SU-DHL-6 (cell line): ENCODE measurements around the gene SLC26A9.

Experiments
- H2AFZ ChIP-seq: fragments of 200-600 bp; sonication (generic); 2 replicates; pipeline ENCODE4 v1.6.1; 2014; ENCODE audit warnings: low read depth, mild to moderate bottlenecking, moderate library complexity, mixed read lengths, antibody characterized with exemption, low read length; ENCODE audit not compliant: severe bottlenecking
- H3F3A ChIP-seq: fragments of 200-600 bp; shearing (Covaris generic); 2 replicates; pipeline ENCODE4 v1.6.0; 2016; ENCODE audit warnings: antibody characterized with exemption, mild to moderate bottlenecking; ENCODE audit not compliant: insufficient read depth
- H3K27ac ChIP-seq: fragments of 200-600 bp; sonication (generic); 2 replicates; pipeline ENCODE4 v1.5.1; 2016; ENCODE audit warnings: low read depth, mild to moderate bottlenecking, low read length, moderate library complexity, mixed read lengths
- H3K27me3 ChIP-seq: fragments of 200-600 bp; sonication (generic), shearing (Covaris generic); 2 replicates; pipeline ENCODE4 v1.6.0; 2014; ENCODE audit warnings: mild to moderate bottlenecking, low read length
- H3K36me3 ChIP-seq: fragments of 200-600 bp; sonication (generic); 2 replicates; pipeline ENCODE4 v1.6.1; 2014; ENCODE audit warnings: mild to moderate bottlenecking, low read length, mixed read lengths
- H3K4me2 ChIP-seq: fragments of 300-600, 200-600 bp; shearing (Covaris generic), sonication (generic); 2 replicates; pipeline ENCODE4 v1.6.0; 2014; ENCODE audit warnings: low read length, low read depth, mild to moderate bottlenecking; ENCODE audit not compliant: poor library complexity, severe bottlenecking
- H3K4me3 ChIP-seq: fragments of 200-600 bp; sonication (generic); 2 replicates; pipeline ENCODE4 v1.5.1; 2014; ENCODE audit warnings: antibody characterized with exemption, low read length, mild to moderate bottlenecking, mixed read lengths; ENCODE audit not compliant: insufficient read depth, poor library complexity, severe bottlenecking
- H3K79me2 ChIP-seq: fragments of 200-600 bp; sonication (generic); 2 replicates; pipeline ENCODE4 v1.6.1; 2014; ENCODE audit warnings: mild to moderate bottlenecking, low read length, moderate library complexity; ENCODE audit not compliant: insufficient read depth
- H3K9ac ChIP-seq: fragments of 200-600 bp; sonication (generic); 2 replicates; pipeline ENCODE4 v1.7.0; 2014; ENCODE audit warnings: mild to moderate bottlenecking, low read length
- H3K9me2 ChIP-seq: fragments of 200-600 bp; sonication (generic); replicated peaks from 2 replicates; pipeline ENCODE4 v1.6.1; 2014; ENCODE audit warnings: low read length; ENCODE audit not compliant: insufficient read depth
- H3K9me3 ChIP-seq: fragments of 200-600 bp; sonication (generic); 2 replicates; pipeline ENCODE4 v1.6.1; 2014; ENCODE audit warnings: low read length, mixed read lengths; ENCODE audit not compliant: insufficient read depth
- H4K20me1 ChIP-seq: fragments of 200-600 bp; sonication (generic); 2 replicates; pipeline ENCODE4 v1.6.1; 2014; ENCODE audit warnings: low read depth, mild to moderate bottlenecking, antibody characterized with exemption, low read length, moderate library complexity, mixed read lengths
- CTCF ChIP-seq: fragments of 200-600 bp; sonication (generic); IDR thresholded peaks from one replicate; pipeline ENCODE4 v1.5.1; 2017; ENCODE audit warnings: antibody characterized with exemption, mild to moderate bottlenecking, low read length, moderate library complexity; ENCODE audit not compliant: insufficient read depth, poor library complexity, severe bottlenecking
- EZH2phosphoT487 ChIP-seq: fragments of 200-600 bp; sonication (generic), shearing (Covaris generic); conservative IDR thresholded peaks from 2 replicates; pipeline ENCODE4 v1.6.1; 2018; ENCODE audit warnings: mild to moderate bottlenecking, antibody characterized with exemption, low read length, moderate library complexity, mixed read lengths

Gene SLC26A9

GRCh38 chr1:205943245-205943644, at the start of gene SLC26A9:
Gene SLC26A9 (minus strand): TSS chr1:205943456. CDS start chr1:205935820, 7,636 bp downstream.
- no peak for TF ChIP-seq CTCF
- TF ChIP-seq EZH2phosphoT487: no peak
- H3K4me2 ChIP-seq: no peak within 1 kb of the TSS
- no peaks in the 10 kb centered on the region for H3F3A ChIP-seq
- no peaks in the 10 kb centered on the region for H3K79me2 ChIP-seq
- no peaks in the 10 kb centered on the region for H3K9me2 ChIP-seq
- H3K4me3 ChIP-seq: no peak within 1 kb of the TSS
- no peaks in the 10 kb centered on the region for H3K36me3 ChIP-seq
- H3K9me3 ChIP-seq: no peaks in the 10 kb centered on the region
- no peaks in the 10 kb centered on the region for H4K20me1 ChIP-seq
- H3K27me3 ChIP-seq: no peaks in the 10 kb centered on the region
- no peak within 1 kb of the TSS for H3K27ac ChIP-seq
- H3K9ac ChIP-seq: no peak within 1 kb of the TSS
- no peak within 1 kb of the TSS for H2AFZ ChIP-seq

GRCh38 chr1:205992218-205992882, 49.1 kb upstream of the SLC26A9 start:
- no peaks in the 10 kb centered on the region for H3K79me2 ChIP-seq
- no peak overlapping the region for H3K9ac ChIP-seq
- no peaks in the 10 kb centered on the region for H4K20me1 ChIP-seq
- no peak overlapping the region for H2AFZ ChIP-seq
- TF ChIP-seq EZH2phosphoT487 (no peak), CTCF (no peak)
- no peaks in the 10 kb centered on the region for H3F3A ChIP-seq
- no peaks in the 10 kb centered on the region for H3K36me3 ChIP-seq
- no peak overlapping the region for H3K27ac ChIP-seq
- H3K9me3 ChIP-seq: no peaks in the 10 kb centered on the region
- H3K9me2 ChIP-seq: no peaks in the 10 kb centered on the region
- H3K27me3 ChIP-seq: no peaks in the 10 kb centered on the region
- H3K4me3 ChIP-seq: no peak overlapping the region
- H3K4me2 ChIP-seq: no peak overlapping the region

- no peaks in the 10 kb centered on the region for H4K20me1 ChIP-seq
- no peaks in the 10 kb centered on the region for H3K9me2 ChIP-seq
- no peak overlapping the region for H3K27ac ChIP-seq
- H3K9me3 ChIP-seq: no peaks in the 10 kb centered on the region
- H3K4me3 ChIP-seq: no peak overlapping the region
- no peak overlapping the region for H3K4me2 ChIP-seq
- TF ChIP-seq EZH2phosphoT487: no peak
- no peak for TF ChIP-seq CTCF
- H2AFZ ChIP-seq: no peak overlapping the region
- no peaks in the 10 kb centered on the region for H3K27me3 ChIP-seq
- no peaks in the 10 kb centered on the region for H3K36me3 ChIP-seq
- H3K9ac ChIP-seq: no peak overlapping the region
- H3K79me2 ChIP-seq: no peaks in the 10 kb centered on the region
- H3F3A ChIP-seq: no peaks in the 10 kb centered on the region
Observed at GRCh38 chr1:205991237-205991636, 48.0 kb upstream of the SLC26A9 start.
